LHCN-M2 (cell line): ENCODE results near the gene CHAC2. TPM values are rescaled to one million over a fixed set of nuclear protein-coding genes. Genes with fewer than 3 reads are reported as not detected.

Experiments used
- total RNA-seq: library from RNA; depleted of rRNA; stranded (reverse); fragments of >200 nt; gene quantifications from 2 replicates; pipeline ENCODE4 v1.2.3, GENCODE V29; 2014; rRNA removed

CHAC2 gene
- total RNA-seq, 1 experiment from 2014 or later: 14.2 TPM

Other genes starting within 250 kb of the CHAC2 start
- gene ASB3, start 19.1 kb downstream of the CHAC2 start, total RNA-seq: 16.9 and 18.7 TPM in 2 replicates
- gene ERLEC1, start 19.2 kb downstream of the CHAC2 start, total RNA-seq: 59.0 and 77.4 TPM in 2 replicates
- 0.51 and 0.92 TPM in 2 replicates for gene GPR75, start 92.2 kb downstream of the CHAC2 start, total RNA-seq
- gene PSME4, start 203.2 kb downstream of the CHAC2 start, total RNA-seq: 27.8 and 33.5 TPM in 2 replicates